A549 (cell line): Measurements from ENCODE around the gene PYY. TPM values are rescaled to one million over a fixed set of nuclear protein-coding genes. Genes with fewer than 3 reads are reported as not detected.

Experiments used
- ATAC-seq, 2 experiments: fragments of 200-7000 bp in 1 of 2; fragments of >200 bp in 1 of 2; cut with Nextera tagmentation in 1 of 2; cut with Tn5 transposase in 1 of 2; 3 replicates each; pipeline versions ENCODE4 v1.8.0 to v1.9.1; 2018 to 2020; ENCODE audit warnings: mild to moderate bottlenecking in 1 of 2, moderate library complexity in 1 of 2
- CTCF ChIA-PET: fragments of 300-600 bp; sonication (Branson Sonifier 250); formaldehyde crosslinking; extraction: SDS; loops from one replicate; lab custom pipeline; 2021; ENCODE audit warnings: antibody characterized with exemption, inconsistent platforms; lab: Yijun Ruan, JAX
- POLR2A ChIA-PET: fragments of 350-600 bp; formaldehyde crosslinking; extraction: SDS; loops from one replicate; lab custom pipeline; 2021; ENCODE audit warnings: antibody characterized with exemption, inconsistent platforms; lab: Yijun Ruan, JAX
- DNase-seq, 2 experiments: peaks; one replicate each; pipeline versions ENCODE4 v3.0.0 to v3.0.0-alpha.2; 2011 to 2016; ENCODE audit warnings: low read depth in 1 of 2, low spot score in 1 of 2
- FAIRE-seq: peaks from 2 replicates; lab custom pipeline; 2011; peaks lifted over from hg19 to GRCh38; lab: Jason Lieb, UNC
- H3K27ac ChIP-seq, 2 experiments: fragments of >200 bp; sonication (Bioruptor Twin); formaldehyde crosslinking; 3 replicates each; pipeline ENCODE4 v1.5.1; 2016 to 2017
- H3K4me1 ChIP-seq: fragments of >200 bp; sonication (Bioruptor Twin); formaldehyde crosslinking; 3 replicates; pipeline ENCODE4 v1.6.1; 2016
- H3K4me2 ChIP-seq: fragments of >200 bp; sonication (Bioruptor Twin); formaldehyde crosslinking; 3 replicates; pipeline ENCODE4 v1.6.1; 2016
- H3K4me3 ChIP-seq: fragments of >200 bp; sonication (Bioruptor Twin); formaldehyde crosslinking; 3 replicates; pipeline ENCODE4 v1.5.1; 2016
- H3K9me3 ChIP-seq: fragments of >200 bp; sonication (Bioruptor Twin); formaldehyde crosslinking; 3 replicates; pipeline ENCODE4 v1.6.1; 2016
- CBX8 ChIP-seq: fragments of 200-600 bp; sonication (generic); IDR thresholded peaks from 2 replicates; pipeline ENCODE4 v1.6.1; 2016
- CEBPB ChIP-seq, 2 experiments: fragments of >200 bp in 1 of 2; sonication (Bioruptor Twin) in 1 of 2; formaldehyde crosslinking in 1 of 2; IDR thresholded peaks; 2 replicates each; pipeline ENCODE4 v1.6.1; 2012 to 2016
- CHD4 ChIP-seq: fragments of 200-600 bp; sonication (generic); IDR thresholded peaks from 2 replicates; pipeline ENCODE4 v1.6.1; 2016; ENCODE audit warnings: antibody characterized with exemption, mild to moderate bottlenecking, borderline replicate concordance
- EP300 ChIP-seq, 2 experiments: fragments of >200 bp; sonication (Bioruptor Twin); formaldehyde crosslinking; IDR thresholded peaks; 2 replicates in 1 of 2; 3 replicates in 1 of 2; pipeline ENCODE4 v1.6.1; 2016 to 2017
- FOSB ChIP-seq: fragments of 250-450 bp; sonication (Bioruptor Pico); IDR thresholded peaks from 2 replicates; pipeline ENCODE4 v1.5.0; 2020; ENCODE audit warnings: mild to moderate bottlenecking, moderate library complexity
- FOSL2 ChIP-seq, 2 experiments: fragments of 450-650 bp in 1 of 2; fragments of >200 bp in 1 of 2; sonication (Bioruptor Twin) in 1 of 2; formaldehyde crosslinking; IDR thresholded peaks; 2 replicates each; pipeline versions ENCODE4 v1.5.0 to v1.6.1; 2016 to 2020; ENCODE audit warnings: mild to moderate bottlenecking in 1 of 2, moderate library complexity in 1 of 2
- FOXS1 ChIP-seq: fragments of 250-450 bp; sonication (Bioruptor Pico); IDR thresholded peaks from 2 replicates; pipeline ENCODE4 v1.5.0; 2020; ENCODE audit warnings: mild to moderate bottlenecking, moderate library complexity
- HDAC2 ChIP-seq: fragments of 200-600 bp; sonication (generic); IDR thresholded peaks from 2 replicates; pipeline ENCODE4 v1.6.1; 2016
- HOXB13 ChIP-seq: fragments of 250-450 bp; sonication (Bioruptor Pico); IDR thresholded peaks from 2 replicates; pipeline ENCODE4 v1.5.0; 2020; ENCODE audit warnings: low read depth, mild to moderate bottlenecking, moderate library complexity
- MAFK ChIP-seq: fragments of 450-650 bp; IDR thresholded peaks from 2 replicates; pipeline ENCODE4 v1.6.1; 2014; ENCODE audit not compliant: partially characterized antibody
- NR3C1 ChIP-seq: fragments of >200 bp; sonication (Bioruptor Twin); formaldehyde crosslinking; IDR thresholded peaks from 3 replicates; pipeline ENCODE4 v1.6.1; 2017
- POLR2AphosphoS2 ChIP-seq: conservative IDR thresholded peaks from 2 replicates; pipeline ENCODE4 v1.6.1; 2012; ENCODE audit warnings: low read length, improper control_type of control experiment, inconsistent platforms
- RFX5 ChIP-seq: fragments of 450-650 bp; IDR thresholded peaks from 2 replicates; pipeline ENCODE4 v1.7.1; 2014; ENCODE audit warnings: antibody characterized with exemption, mild to moderate bottlenecking, moderate library complexity
- ZC3H11A ChIP-seq: fragments of 450-650 bp; IDR thresholded peaks from 2 replicates; pipeline ENCODE4 v1.6.1; 2014; ENCODE audit warnings: antibody characterized with exemption, mild to moderate bottlenecking
- ZFP36 ChIP-seq: fragments of 450-650 bp; IDR thresholded peaks from 2 replicates; pipeline ENCODE4 v1.6.1; 2014; ENCODE audit warnings: borderline replicate concordance; ENCODE audit not compliant: partially characterized antibody
- ZNF302 ChIP-seq: fragments of 250-450 bp; sonication (Bioruptor Pico); IDR thresholded peaks from 2 replicates; pipeline ENCODE4 v1.9.0; 2021; ENCODE audit warnings: inconsistent platforms, mild to moderate bottlenecking, moderate library complexity
- WGBS: methylation state at CpG from one replicate; pipeline ENCODE4 v1.1.6; 2017; ENCODE audit errors: missing lambda C conversion rate; 5-methylcytosine and 5-hydroxymethylcytosine counted together
- polyA plus RNA-seq, 4 experiments: library from polyadenylated mRNA; depleted of rRNA in 3 of 4; stranded (reverse); fragments of >200 nt; fragmentation: RNase III in 1 of 4; extraction: RNeasy Plus Mini Kit Qiagen cat#74134 plus additional on column Dnase treatment in 1 of 4; gene quantifications; 2 replicates in 3 of 4; 3 replicates in 1 of 4; pipeline ENCODE4 v1.2.3, GENCODE V29; 2011 to 2017
- TF ChIP-seq, protein P1 (sequence below): IDR thresholded peaks from 2 replicates; pipeline ENCODE4 v1.6.1; 2012
- TF ChIP-seq, protein P2 (sequence below): fragments of 250-450 bp; sonication (Bioruptor Pico); IDR thresholded peaks from 2 replicates; pipeline ENCODE4 v1.5.0; 2020; ENCODE audit warnings: low read depth, mild to moderate bottlenecking, moderate library complexity
- TF ChIP-seq, protein P3 (sequence below): fragments of 150-350 bp; IDR thresholded peaks from 2 replicates; pipeline ENCODE4 v1.6.1; 2014; ENCODE audit warnings: low read depth, mild to moderate bottlenecking, low read length
- TF ChIP-seq, protein P4 (sequence below): fragments of >200 bp; sonication (Bioruptor Twin); formaldehyde crosslinking; IDR thresholded peaks from 3 replicates; pipeline ENCODE4 v1.6.1; 2016
- TF ChIP-seq, protein P5 (sequence below): fragments of 450-650 bp; IDR thresholded peaks from 2 replicates; pipeline ENCODE4 v1.6.1; 2014; ENCODE audit warnings: antibody characterized with exemption
- TF ChIP-seq, protein P6 (sequence below): IDR thresholded peaks from 2 replicates; pipeline ENCODE4 v1.6.1; 2012; ENCODE audit warnings: low read depth, borderline replicate concordance

The PYY gene
- polyA plus RNA-seq, 2 of the 4 experiments (the other 2 are of a cell fraction) = not detected

DNA sequence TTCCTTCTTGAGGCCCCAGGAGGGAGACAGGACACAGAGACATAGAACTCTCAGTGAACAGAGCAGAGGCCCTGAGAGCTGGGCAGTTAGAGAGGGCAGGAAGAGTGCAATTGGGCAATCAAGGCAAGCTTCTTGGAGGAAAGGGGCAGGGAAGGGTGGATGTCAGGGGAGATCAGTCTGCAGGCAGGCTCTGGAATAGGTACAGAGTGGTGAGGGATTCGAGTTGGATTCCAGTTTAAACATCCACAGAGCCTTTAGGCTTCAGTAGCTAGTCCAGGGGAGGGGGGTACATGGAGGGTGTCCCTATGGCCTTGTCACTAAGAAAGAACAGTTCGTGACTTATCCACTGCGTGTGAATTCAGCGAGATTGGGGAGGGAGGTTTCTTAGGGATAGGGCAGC, 2.0 kb downstream of the PYY start:
- H3K4me3 ChIP-seq = no peak overlapping the region
- H3K9me3 ChIP-seq = no peaks in the 10 kb centered on the region
- FAIRE-seq (no peak), ATAC-seq (no peak)
- TF ChIP-seq, protein P1, sequence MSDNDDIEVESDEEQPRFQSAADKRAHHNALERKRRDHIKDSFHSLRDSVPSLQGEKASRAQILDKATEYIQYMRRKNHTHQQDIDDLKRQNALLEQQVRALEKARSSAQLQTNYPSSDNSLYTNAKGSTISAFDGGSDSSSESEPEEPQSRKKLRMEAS = no peak
- TF ChIP-seq HOXB13 (CRISPR knock-in tag) (no peak), RFX5 (no peak), EP300 (IDR thresholded peaks at IDR 0.05) (no peak), FOSB (CRISPR knock-in tag) (no peak), CEBPB (IDR thresholded peaks at IDR 0.05) (no peak), FOXS1 (CRISPR knock-in tag) (no peak), CBX8 (no peak), ZC3H11A (no peak), NR3C1 (no peak), HDAC2 (no peak), MAFK (no peak), CHD4 (no peak), FOSL2 (IDR thresholded peaks at IDR 0.05) (no peak), FOSL2 (CRISPR knock-in tag; IDR thresholded peaks at IDR 0.05) (no peak)
- TF ChIP-seq, protein P2, sequence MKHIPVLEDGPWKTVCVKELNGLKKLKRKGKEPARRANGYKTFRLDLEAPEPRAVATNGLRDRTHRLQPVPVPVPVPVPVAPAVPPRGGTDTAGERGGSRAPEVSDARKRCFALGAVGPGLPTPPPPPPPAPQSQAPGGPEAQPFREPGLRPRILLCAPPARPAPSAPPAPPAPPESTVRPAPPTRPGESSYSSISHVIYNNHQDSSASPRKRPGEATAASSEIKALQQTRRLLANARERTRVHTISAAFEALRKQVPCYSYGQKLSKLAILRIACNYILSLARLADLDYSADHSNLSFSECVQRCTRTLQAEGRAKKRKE (CRISPR knock-in tag) = no peak
- TF ChIP-seq, protein P3, sequence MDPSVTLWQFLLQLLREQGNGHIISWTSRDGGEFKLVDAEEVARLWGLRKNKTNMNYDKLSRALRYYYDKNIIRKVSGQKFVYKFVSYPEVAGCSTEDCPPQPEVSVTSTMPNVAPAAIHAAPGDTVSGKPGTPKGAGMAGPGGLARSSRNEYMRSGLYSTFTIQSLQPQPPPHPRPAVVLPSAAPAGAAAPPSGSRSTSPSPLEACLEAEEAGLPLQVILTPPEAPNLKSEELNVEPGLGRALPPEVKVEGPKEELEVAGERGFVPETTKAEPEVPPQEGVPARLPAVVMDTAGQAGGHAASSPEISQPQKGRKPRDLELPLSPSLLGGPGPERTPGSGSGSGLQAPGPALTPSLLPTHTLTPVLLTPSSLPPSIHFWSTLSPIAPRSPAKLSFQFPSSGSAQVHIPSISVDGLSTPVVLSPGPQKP = no peak
- TF ChIP-seq, protein P4, sequence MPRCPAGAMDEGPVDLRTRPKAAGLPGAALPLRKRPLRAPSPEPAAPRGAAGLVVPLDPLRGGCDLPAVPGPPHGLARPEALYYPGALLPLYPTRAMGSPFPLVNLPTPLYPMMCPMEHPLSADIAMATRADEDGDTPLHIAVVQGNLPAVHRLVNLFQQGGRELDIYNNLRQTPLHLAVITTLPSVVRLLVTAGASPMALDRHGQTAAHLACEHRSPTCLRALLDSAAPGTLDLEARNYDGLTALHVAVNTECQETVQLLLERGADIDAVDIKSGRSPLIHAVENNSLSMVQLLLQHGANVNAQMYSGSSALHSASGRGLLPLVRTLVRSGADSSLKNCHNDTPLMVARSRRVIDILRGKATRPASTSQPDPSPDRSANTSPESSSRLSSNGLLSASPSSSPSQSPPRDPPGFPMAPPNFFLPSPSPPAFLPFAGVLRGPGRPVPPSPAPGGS = no peak
- TF ChIP-seq, protein P5, sequence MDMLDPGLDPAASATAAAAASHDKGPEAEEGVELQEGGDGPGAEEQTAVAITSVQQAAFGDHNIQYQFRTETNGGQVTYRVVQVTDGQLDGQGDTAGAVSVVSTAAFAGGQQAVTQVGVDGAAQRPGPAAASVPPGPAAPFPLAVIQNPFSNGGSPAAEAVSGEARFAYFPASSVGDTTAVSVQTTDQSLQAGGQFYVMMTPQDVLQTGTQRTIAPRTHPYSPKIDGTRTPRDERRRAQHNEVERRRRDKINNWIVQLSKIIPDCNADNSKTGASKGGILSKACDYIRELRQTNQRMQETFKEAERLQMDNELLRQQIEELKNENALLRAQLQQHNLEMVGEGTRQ = no peak
- TF ChIP-seq, protein P6, sequence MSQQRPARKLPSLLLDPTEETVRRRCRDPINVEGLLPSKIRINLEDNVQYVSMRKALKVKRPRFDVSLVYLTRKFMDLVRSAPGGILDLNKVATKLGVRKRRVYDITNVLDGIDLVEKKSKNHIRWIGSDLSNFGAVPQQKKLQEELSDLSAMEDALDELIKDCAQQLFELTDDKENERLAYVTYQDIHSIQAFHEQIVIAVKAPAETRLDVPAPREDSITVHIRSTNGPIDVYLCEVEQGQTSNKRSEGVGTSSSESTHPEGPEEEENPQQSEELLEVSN = no peak
- TF ChIP-seq, all 56 proteins: peak for 0
- POLR2A ChIA-PET = no interaction called here
- CTCF ChIA-PET = interaction anchor here (0.7 to 22.4 kb wide), 7 partner anchors 8 to 87 kb away, joined by 3 to 657 read pairs (median 5); partner anchors contain the start of genes NAGS and PPY
- Histone ChIP-seq H3K4me2 (no peak overlapping the region), H3K4me1 (peaks cover 7% of the 10 kb centered on the region; the same call in 2 of the 3 replicates), H3K27ac (no peak overlapping the region)
- 72% methylated on average over 4 of the region's 4 CpGs for WGBS
- DNase-seq = no peak

DNA sequence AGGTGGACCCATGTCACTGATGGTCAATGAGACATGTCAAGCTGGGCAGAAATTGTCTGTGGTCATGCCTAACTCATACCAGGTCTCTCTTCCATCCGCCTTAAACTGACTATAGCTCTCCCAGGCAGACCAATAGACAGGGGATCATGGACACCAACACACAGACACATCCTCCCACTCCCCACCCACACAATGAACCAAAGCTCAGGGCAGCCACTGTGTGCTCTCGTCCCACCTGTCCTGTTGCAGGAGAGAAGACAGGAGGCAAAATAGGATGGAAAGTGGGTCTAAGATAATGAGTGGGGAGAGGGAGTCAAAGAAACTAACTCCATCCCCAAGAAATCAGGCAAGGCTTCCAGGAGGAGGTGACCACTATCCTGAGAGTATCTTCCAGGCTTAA, 3.2 kb downstream of the PYY start:
- DNase-seq = no peak
- peaks cover 7% of the 10 kb centered on the region; the same call in 2 of the 3 replicates for H3K4me1 ChIP-seq
- POLR2A ChIA-PET = no interaction called here
- H3K4me2 ChIP-seq = no peak overlapping the region
- H3K27ac ChIP-seq = no peak overlapping the region
- ATAC-seq = no peak
- WGBS = 60% methylated on average over 2 of the region's 2 CpGs
- CTCF ChIA-PET = interaction anchor here (0.7 to 22.4 kb wide), 8 partner anchors 11 to 90 kb away, joined by 3 to 657 read pairs (median 4); partner anchors contain the start of gene NAGS
- no peak overlapping the region for H3K4me3 ChIP-seq
- H3K9me3 ChIP-seq = no peaks in the 10 kb centered on the region
- TF ChIP-seq ZFP36 = peak; percentile 41
- TF ChIP-seq POLR2AphosphoS2 = no peak
- no peak for TF ChIP-seq ZNF302
- TF ChIP-seq, all 56 proteins: peak for 1
- FAIRE-seq = no peak
